Measurements from ENCODE around the gene DQX1.
"Not testable (repeated sequence)": the region's sequence is repeated elsewhere in the genome, so short reads cannot be mapped to it uniquely, and the experiment has no call there.

The DQX1 gene

GRCh38 chr2:74525717-74526648 lies at the start of gene DQX1:
Gene DQX1, minus strand, starts transcription at chr2:74526231. Its CDS starts 502 bp downstream, at chr2:74525729.
- DNase-seq (ENCODE audit: low spot score) = peak; percentile 39

- DNase-seq (ENCODE audit: low spot score) = no peak
These were observed 49.3 kb upstream of the DQX1 start for GRCh38 chr2:74575320-74575719.

- peak; percentile 73 for DNase-seq (ENCODE audit: low spot score)
These were observed 47.9 kb upstream of the DQX1 start for GRCh38 chr2:74573747-74574562.

GRCh38 chr2:74572178-74572925 lies 46.3 kb upstream of the DQX1 start:
- no peak for DNase-seq (ENCODE audit: low spot score)

GRCh38 chr2:74571058-74571457 lies 45.0 kb upstream of the DQX1 start:
- no peak for DNase-seq (ENCODE audit: low spot score)

- DNase-seq (ENCODE audit: low spot score) = no peak
These were observed 43.7 kb upstream of the DQX1 start for GRCh38 chr2:74569686-74570085.

GRCh38 chr2:74567881-74568280 lies 41.9 kb upstream of the DQX1 start:
- DNase-seq (ENCODE audit: low spot score) = no peak

GRCh38 chr2:74566754-74567085 lies 40.7 kb upstream of the DQX1 start:
- no peak for DNase-seq (ENCODE audit: low spot score)

- no peak for DNase-seq (ENCODE audit: low spot score)
These were observed 40.2 kb upstream of the DQX1 start for GRCh38 chr2:74566076-74566753.

- no peak for DNase-seq (ENCODE audit: low spot score)
These were observed 38.2 kb upstream of the DQX1 start for GRCh38 chr2:74564222-74564621.

GRCh38 chr2:74562126-74562775 lies 36.2 kb upstream of the DQX1 start:
- DNase-seq (ENCODE audit: low spot score) = no peak

GRCh38 chr2:74561022-74561421 lies 35.0 kb upstream of the DQX1 start:
- not testable (repeated sequence) for DNase-seq (ENCODE audit: low spot score)

- no peak for DNase-seq (ENCODE audit: low spot score)
These were observed 34.6 kb upstream of the DQX1 start for GRCh38 chr2:74560591-74560990.

GRCh38 chr2:74559912-74560311 lies 33.9 kb upstream of the DQX1 start:
- no peak for DNase-seq (ENCODE audit: low spot score)

- DNase-seq (ENCODE audit: low spot score) = no peak
These were observed 32.5 kb upstream of the DQX1 start for GRCh38 chr2:74558284-74559230.

- no peak for DNase-seq (ENCODE audit: low spot score)
These were observed 30.9 kb upstream of the DQX1 start for GRCh38 chr2:74556831-74557370.

- no peak for DNase-seq (ENCODE audit: low spot score)
These were observed 30.1 kb upstream of the DQX1 start for GRCh38 chr2:74556159-74556558.

GRCh38 chr2:74555610-74556103 lies 29.6 kb upstream of the DQX1 start:
- peak; percentile 35 for DNase-seq (ENCODE audit: low spot score)

GRCh38 chr2:74554820-74555531 lies 28.9 kb upstream of the DQX1 start:
- no peak for DNase-seq (ENCODE audit: low spot score)
